Pancreas (tissue), 10 donors: Measurements from ENCODE around the gene CUTC. TPM values are rescaled to one million over a fixed set of nuclear protein-coding genes. Genes with fewer than 3 reads are reported as not detected.

Experiments
- ATAC-seq, 4 donors: fragments of 200-7000 bp; cut with Tn5 transposase; one replicate each; pipeline versions ENCODE4 v1.8.0 to v1.9.1; 2020; ENCODE audit warnings: mild to moderate bottlenecking in 4 of 4, moderate library complexity in 4 of 4
- DNase-seq, 6 donors: peaks; one replicate each; pipeline ENCODE4 v3.0.0-alpha.2; 2020
- FAIRE-seq: peaks from 2 replicates; lab custom pipeline; 2012; peaks lifted over from hg19 to GRCh38; lab: Jason Lieb, UNC
- H3K27ac ChIP-seq, 4 donors: fragments of 200-600 bp; sonication (generic); 1 replicate in 3 of 4; 2 replicates in 1 of 4; pipeline versions ENCODE4 v1.5.0 to v1.8.0; 2020
- H3K27me3 ChIP-seq, 4 donors: fragments of 200-600 bp; one replicate each; pipeline ENCODE4 v1.8.0; 2021
- H3K36me3 ChIP-seq, 3 donors: fragments of 200-600 bp; sonication (generic) in 1 of 3; one replicate each; pipeline versions ENCODE4 v1.5.0 to v1.8.0; 2020 to 2021
- H3K4me1 ChIP-seq, 3 donors: fragments of 200-600 bp; one replicate each; pipeline ENCODE4 v1.8.0; 2021
- H3K4me3 ChIP-seq, 4 donors: fragments of 200-600 bp; sonication (generic) in 2 of 4; one replicate each; pipeline versions ENCODE4 v1.5.0 to v1.8.0; 2020 to 2021
- H3K9me3 ChIP-seq, 4 donors: fragments of 200-600 bp; one replicate each; pipeline ENCODE4 v1.8.0; 2021
- CTCF ChIP-seq, 4 donors: fragments of 200-600 bp; sonication (generic) in 3 of 4; IDR thresholded peaks; one replicate each; pipeline versions ENCODE4 v1.5.0 to v1.8.0; 2021; ENCODE audit warnings: antibody characterized with exemption in 4 of 4
- WGBS, 2 donors: extraction: QIAGEN DNeasy Blood & Tissue Kit; methylation state at CpG; one replicate each; pipeline ENCODE4 v1.1.7; 2013; 5-methylcytosine and 5-hydroxymethylcytosine counted together
- intact Hi-C, 3 donors: fragments of 100-400 bp; cut with DNase I; formaldehyde crosslinking; loops; one replicate each; pipeline versions ENCODE4 v1.11.1 to v1.14.2; 2022
- polyA plus RNA-seq, 2 donors: library from polyadenylated mRNA; stranded (reverse); fragments of 200-250 nt; gene quantifications; one replicate each; pipeline ENCODE4 v1.2.3, GENCODE V29; 2013
- total RNA-seq, 6 donors: library from RNA; stranded (reverse); fragmentation: NEBNext Ultra II Directional in 4 of 6; extraction: Animal tissue kit (Norgen Biotek cat#: 25700) in 4 of 6; gene quantifications; one replicate each; pipeline versions ENCODE4 v1.2.1 to v1.2.4, GENCODE V29; 2021 to 2023
- donor health status: healthy with polysubstance abuse.
- donor health status: DM: no; HTN: no; CAD: no; lungs with moderate emphysema.
- donor health status: DM: no; HTN: no; CAD: no.
- donor health status: control.
- donor health status: control.
- donor health status: Bipolar disorder and iron deficiency.
- donor health status: DM: yes; HTN: yes; CAD: no.
- donor health status: DM: no; HTN: no; CAD: no.
- donor health status: DM: no; HTN: no; CAD: no.
- donor health status: DM: yes; HTN: yes; CAD: no.

The CUTC gene
- total and polyA plus RNA-seq, 8 donors, result 5.4 to 14.5 (median 8.6) TPM

DNA sequence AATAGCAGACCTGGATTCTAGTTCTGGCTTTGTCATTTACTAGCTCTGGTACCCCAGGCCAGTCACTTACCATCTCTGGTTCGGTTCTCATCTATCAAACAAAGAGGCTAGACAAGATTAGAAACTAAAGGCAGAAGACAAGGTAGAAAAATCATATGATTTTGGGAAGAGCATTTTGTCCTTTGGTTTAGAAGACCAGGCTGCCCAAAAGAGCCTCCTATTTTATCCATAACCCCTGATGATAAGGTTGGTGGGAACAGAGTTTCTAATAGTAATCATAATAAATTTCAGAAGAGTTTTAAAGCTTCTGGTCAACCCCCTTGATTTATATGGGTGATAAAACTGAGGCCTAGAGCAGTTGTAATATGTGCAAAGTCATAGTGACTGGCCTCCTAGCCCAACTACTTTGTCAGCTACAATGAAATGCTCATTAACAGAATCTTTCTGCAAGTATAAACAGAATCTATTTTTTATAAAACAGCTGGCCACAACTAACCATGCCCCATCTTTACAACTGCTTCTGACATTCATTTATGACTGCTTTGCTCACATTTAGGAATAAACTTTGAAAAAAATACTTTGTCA lies 23.5 kb upstream of the CUTC start:
- Histone ChIP-seq H3K4me3 (no peak overlapping the region), H3K4me1 (no peaks in the 10 kb centered on the region), H3K27me3 (no peaks in the 10 kb centered on the region), H3K9me3 (no peaks in the 10 kb centered on the region), H3K27ac (no peak overlapping the region), H3K36me3 (peaks cover 0 to 19% (median 10%) of the 10 kb centered on the region in 3 donors)
- TF ChIP-seq CTCF (IDR thresholded peaks at IDR 0.05), result no peak
- ATAC-seq (no peak), FAIRE-seq (peak; percentile 37), DNase-seq (no peak)
- intact Hi-C loops, result no loop called here
- 79 to 84% methylated on average over 1 of the region's 1 CpG for WGBS, 2 donors

GRCh38 chr10:99709480-99710229 lies 22.4 kb upstream of the CUTC start:
- no peak for DNase-seq
- Histone ChIP-seq H3K9me3 (no peaks in the 10 kb centered on the region), H3K4me3 (no peak overlapping the region), H3K36me3 (peaks cover 0 to 14% (median 3%) of the 10 kb centered on the region in 3 donors), H3K4me1 (no peaks in the 10 kb centered on the region), H3K27ac (no peak overlapping the region), H3K27me3 (no peaks in the 10 kb centered on the region)
- no peak for ATAC-seq
- TF ChIP-seq CTCF (IDR thresholded peaks at IDR 0.05), result no peak
- intact Hi-C loops, result no loop called here
- 61 to 62% methylated on average over 4 of the region's 4 CpGs for WGBS, 2 donors
- FAIRE-seq, result no peak

GRCh38 chr10:99711129-99711719 lies 20.8 kb upstream of the CUTC start:
- peak in 3 of 4 donors; percentile 83 to 91 (median 86) for ATAC-seq

GRCh38 chr10:99714446-99714845 lies 17.6 kb upstream of the CUTC start:
- peaks cover 0 to 38% (median 16%) of the 10 kb centered on the region in 3 donors for H3K36me3 ChIP-seq
- no peaks in the 10 kb centered on the region for H3K9me3 ChIP-seq
- no peaks in the 10 kb centered on the region for H3K4me1 ChIP-seq
- H3K4me3 ChIP-seq, result no peak overlapping the region
- H3K27me3 ChIP-seq, result no peaks in the 10 kb centered on the region
- intact Hi-C loops, result no loop called here
- no peak overlapping the region for H3K27ac ChIP-seq
- no peak for TF ChIP-seq CTCF (IDR thresholded peaks at IDR 0.05)
- FAIRE-seq (no peak), ATAC-seq (no peak), DNase-seq (no peak)
- 84 to 87% methylated on average over 5 of the region's 5 CpGs for WGBS, 2 donors

More at GRCh38 chr10:99711129-99711719, 20.8 kb upstream of the CUTC start:
- TF ChIP-seq CTCF (IDR thresholded peaks at IDR 0.05), result peak in 2 of 4 donors; percentile 17 to 32
- DNase-seq, result peak in 2 of 6 donors; percentile 27 to 29
- Histone ChIP-seq H3K27me3 (no peaks in the 10 kb centered on the region), H3K9me3 (no peaks in the 10 kb centered on the region), H3K4me1 (no peaks in the 10 kb centered on the region), H3K27ac (no peak overlapping the region), H3K36me3 (peaks cover 0 to 16% (median 0%) of the 10 kb centered on the region in 3 donors), H3K4me3 (no peak overlapping the region)
- intact Hi-C loops, result no loop called here
- peak; percentile 23 for FAIRE-seq
